HG03439 (cell line): Measurements from ENCODE around the gene GAB1.

ENCODE experiments used
- ATAC-seq: cut with Tn5 transposase; IDR thresholded peaks from one replicate; pipeline ENCODE4 v1.9.1; 2021; ENCODE audit warnings: mild to moderate bottlenecking, moderate library complexity; ENCODE audit not compliant: unreplicated experiment

Gene GAB1

GRCh38 chr4:143473334-143474126 is 136.9 kb downstream of the GAB1 start:
- peak; percentile 75 for ATAC-seq

GRCh38 chr4:143477487-143477886 is 140.8 kb downstream of the GAB1 start:
- no peak for ATAC-seq

GRCh38 chr4:143481361-143481760 is 144.7 kb downstream of the GAB1 start:
- ATAC-seq = no peak

- peak; percentile 55 for ATAC-seq
Measured at GRCh38 chr4:143482840-143483239, 146.2 kb downstream of the GAB1 start.

GRCh38 chr4:143486314-143486713 is 149.6 kb downstream of the GAB1 start:
- no peak for ATAC-seq

GRCh38 chr4:143488687-143489086 is 152.0 kb downstream of the GAB1 start:
- ATAC-seq = no peak

DNA sequence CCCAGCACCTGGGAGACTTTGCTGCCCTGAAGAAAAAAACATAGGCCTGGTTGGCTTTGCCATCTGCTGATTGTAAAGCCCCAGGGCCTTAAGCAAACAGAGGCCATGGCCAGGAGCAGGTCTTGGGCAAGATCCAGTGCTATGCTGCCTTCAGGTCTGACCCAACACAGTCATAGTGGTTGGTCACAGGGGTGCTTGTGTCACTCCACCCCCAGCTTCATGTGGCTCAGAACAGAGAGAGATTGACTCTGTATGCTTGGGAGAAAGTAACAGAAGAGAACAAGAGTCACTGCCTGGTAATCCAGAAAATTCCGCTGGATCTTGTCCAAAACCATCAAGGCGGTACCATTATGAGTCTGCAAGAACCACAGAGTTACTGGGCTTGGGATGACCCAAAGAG is 152.4 kb downstream of the GAB1 start:
- no peak for ATAC-seq

GRCh38 chr4:143498021-143498420 is 161.3 kb downstream of the GAB1 start:
- no peak for ATAC-seq

DNA sequence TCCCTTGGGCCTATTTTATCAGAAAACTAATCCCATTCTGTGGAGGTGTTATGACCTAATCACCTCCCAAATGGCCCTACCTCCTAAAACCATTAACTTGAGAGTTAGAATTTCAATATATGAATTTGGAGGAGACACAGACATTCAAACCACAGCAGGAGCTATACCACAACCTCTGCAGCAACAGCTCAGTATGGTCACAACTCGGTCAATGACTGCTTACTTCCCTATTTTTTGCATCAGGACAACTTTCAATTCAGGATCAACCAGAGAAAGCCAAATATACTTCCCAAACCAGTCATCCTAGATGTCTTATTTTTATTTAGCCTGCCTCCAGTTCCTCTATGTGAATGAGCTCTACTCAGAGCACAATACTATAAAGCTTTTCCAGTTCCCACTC is 165.6 kb downstream of the GAB1 start:
- ATAC-seq = no peak

GRCh38 chr4:143506031-143506430 is 169.4 kb downstream of the GAB1 start:
- ATAC-seq = no peak

- no peak for ATAC-seq
Measured at GRCh38 chr4:143511906-143512305, 175.2 kb downstream of the GAB1 start.

DNA sequence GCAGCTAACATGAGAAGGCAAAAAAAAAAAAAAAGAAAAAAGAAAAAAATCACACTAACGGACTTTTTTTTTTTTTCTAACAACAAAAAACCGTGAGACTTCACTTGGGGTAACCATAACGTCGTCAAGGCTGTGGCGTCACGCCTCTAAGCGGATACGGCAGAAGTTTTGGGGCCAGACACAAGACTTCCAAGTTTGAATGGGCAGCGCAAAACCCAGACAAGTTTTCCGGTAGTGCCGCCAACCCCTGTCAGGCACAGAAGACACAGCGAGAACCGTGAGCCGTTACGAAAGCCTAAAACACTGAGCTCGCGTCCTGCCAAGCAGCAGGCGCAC is 176.3 kb downstream of the GAB1 start:
- peak; percentile 43 for ATAC-seq

DNA sequence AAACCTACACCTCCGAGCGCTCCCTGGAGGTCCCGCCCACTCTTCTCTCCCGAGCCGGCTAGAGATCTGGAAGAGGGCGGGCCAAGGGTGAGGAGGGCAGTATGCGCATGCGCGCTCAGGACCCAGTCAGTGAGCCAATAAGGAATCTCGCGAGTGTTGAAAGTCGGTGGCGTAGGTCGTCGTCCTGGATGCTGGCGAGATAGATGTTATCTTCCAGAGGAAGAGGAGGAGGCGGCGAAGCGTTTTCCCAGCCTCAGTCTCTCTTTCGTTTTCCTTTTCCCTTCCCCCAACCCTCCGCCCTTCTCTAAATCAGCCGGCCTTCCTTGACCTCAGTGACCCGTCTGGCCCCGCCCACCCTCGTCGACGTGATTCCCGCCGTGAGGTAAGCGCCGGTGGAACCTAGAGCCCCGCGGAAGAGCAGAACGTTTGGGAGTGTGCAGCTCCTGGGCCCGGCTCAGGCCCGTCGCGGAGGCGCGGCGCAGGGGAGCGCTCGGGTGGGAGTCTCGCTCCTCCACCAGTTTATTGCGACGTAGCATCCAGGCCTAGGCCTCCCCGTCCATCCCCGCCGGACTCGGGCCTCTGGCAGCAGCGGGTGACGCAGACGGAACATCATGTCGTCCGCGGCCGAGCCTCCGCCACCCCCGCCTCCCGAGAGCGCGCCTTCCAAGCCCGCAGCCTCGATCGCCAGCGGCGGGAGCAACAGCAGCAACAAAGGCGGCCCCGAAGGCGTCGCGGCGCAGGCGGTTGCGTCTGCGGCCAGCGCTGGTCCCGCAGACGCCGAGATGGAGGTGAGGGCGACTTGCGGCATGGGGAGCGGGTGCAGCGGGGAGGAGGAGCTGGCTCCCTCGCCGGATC is 176.9 kb downstream of the GAB1 start, which contains the start of gene SMARCA5:
Gene SMARCA5 (plus strand): TSS at position 389 of the 855 bp plus-strand sequence. CDS start 223 bp downstream, at position 612.
- ATAC-seq = peak; percentile 91

DNA sequence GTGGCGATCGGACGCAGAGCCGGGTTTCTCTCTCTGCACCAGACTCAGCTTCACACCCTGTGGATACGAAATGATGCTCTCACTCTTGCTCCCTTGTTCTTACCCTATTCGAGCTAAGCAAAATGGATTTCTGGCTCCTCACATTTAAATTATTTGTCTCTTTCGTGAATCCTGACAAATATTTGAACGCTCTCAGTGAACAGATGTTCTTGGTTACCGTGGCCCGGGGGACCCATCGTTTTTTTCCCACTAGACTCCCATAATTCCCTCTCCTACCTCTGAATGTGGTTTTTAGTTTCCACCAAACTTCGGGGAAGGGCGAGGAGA is 177.5 kb downstream of the GAB1 start:
- ATAC-seq = no peak

DNA sequence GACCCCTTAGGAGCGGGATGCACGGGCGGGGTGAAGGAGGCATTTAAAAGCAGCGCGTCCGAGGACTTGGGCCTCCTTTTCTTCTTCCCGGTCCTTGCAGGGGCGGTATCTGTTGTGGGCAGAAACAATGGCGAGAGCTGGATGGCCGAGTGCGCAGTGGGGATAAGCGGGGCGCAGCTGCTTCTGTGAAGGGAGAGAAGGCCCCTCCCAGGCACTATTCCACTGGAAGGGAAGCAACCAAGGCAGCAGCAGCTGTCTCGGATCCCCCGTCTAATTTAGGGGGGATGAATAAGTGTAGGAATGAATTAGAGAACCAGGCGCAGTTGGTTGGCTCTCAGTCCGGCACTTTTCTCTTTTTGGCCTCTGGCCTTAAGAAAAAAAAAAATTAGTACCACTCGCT is 177.8 kb downstream of the GAB1 start:
- no peak for ATAC-seq

DNA sequence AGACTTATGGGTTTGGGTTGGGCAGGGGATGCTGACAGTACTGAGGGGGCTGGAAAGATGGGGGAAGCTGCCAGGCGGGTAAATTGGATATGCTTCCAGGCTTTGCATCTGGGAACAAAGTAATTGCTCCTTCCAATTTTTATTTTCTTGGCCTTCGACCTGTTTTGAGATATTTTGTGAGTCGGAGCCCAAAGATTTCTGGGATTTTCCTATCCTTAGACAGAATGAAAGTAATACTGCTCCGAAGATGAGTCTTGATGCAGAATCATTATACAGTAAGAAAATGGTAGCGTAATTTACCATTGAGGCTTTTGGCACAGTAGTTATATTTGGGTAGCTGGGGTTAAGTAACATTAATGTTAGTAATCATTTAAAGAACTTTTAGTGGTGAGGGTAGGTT is 178.2 kb downstream of the GAB1 start:
- ATAC-seq = no peak

DNA sequence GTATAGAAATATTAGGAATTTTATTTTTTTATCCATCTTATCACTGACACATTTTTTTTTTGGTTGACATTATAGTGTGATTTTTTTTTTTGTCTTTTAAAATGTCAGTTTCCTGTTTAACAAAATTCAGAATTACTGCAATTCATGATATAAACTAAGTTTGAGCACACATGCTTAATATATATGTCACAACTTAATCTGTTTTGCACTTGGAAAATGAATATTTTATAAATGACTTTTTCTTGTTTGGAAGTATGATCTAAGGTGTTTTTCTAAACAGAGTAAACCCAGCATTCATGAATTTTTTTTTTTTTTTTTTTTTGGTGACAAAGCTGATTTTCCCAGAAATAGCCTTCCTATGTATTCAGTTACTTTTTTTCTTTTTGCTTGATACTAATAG is 179.2 kb downstream of the GAB1 start:
- ATAC-seq = no peak

GRCh38 chr4:143517764-143518163 is 181.1 kb downstream of the GAB1 start:
- no peak for ATAC-seq
